Fibroblast of the conjunctiva (primary cell): ENCODE measurements around the gene BUD31.
"Not testable (repeated sequence)": the region's sequence is repeated elsewhere in the genome, so short reads cannot be mapped to it uniquely, and the experiment has no call there.

Source experiments
- DNase-seq: peaks from one replicate; pipeline ENCODE4 v3.0.0-alpha.2; 2010; ENCODE audit warnings: low read depth

Gene BUD31

DNA sequence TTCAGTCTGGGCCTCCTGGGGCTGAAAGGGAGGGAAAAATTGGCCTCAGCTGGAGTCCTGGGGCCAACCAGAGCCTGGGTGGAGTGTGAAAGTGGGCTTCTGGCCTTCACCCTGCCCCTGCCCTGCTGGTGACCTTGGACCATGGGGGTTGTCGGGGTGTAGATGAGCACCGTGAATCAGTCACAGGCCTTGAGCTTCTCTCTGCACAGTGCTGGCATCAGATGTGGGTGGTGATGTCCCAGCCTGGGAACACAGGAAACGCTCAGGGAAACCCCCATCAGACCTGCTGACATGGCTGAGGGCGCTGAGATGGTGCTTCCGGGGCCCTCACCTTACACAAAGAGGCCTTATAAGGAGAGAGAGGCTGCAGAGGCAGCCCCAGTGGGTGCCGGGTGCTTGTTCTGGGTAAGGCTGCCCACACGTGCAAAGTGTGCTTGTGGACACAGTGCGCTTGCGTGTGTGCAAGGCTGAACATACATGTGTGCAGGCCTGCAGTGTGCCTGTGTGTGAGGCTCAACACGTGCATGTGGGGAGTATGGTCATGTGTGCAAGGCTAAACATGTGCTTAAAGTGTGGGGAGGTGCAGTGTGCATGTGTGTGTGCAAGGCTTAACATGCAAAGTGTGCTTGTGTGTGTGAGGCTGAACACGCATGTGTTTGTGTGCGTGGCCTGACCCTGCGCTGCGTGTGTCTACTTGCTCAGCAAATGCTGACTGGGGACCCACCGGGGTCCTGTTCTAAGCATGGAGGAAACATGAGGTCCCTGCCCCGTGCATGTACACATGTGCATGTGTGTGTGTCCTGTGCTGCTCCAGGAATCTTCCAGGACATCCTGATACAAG, 27.7 kb upstream of the BUD31 start:
- no peak for DNase-seq

DNA sequence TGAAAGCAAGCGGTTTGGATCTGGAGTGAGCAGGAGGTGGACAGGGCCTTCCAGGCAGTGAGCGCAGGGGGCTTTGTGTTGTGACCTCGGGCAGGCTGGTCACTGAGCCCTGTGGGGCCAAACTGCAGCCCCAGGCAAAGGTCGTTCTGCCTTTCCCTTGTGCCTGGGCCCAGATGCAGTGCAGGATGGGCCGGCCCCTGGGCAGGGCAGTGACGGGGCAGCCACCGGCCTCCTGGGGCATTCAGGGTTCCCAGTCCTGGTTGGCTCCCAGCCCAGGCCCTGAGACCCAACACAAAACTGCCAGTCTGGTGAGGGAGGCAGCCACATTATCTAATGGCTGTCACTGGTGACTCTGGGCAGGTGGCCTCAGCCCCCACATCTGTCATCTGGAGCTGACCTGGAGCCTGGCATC, 27.1 kb upstream of the BUD31 start:
- no peak for DNase-seq

DNA sequence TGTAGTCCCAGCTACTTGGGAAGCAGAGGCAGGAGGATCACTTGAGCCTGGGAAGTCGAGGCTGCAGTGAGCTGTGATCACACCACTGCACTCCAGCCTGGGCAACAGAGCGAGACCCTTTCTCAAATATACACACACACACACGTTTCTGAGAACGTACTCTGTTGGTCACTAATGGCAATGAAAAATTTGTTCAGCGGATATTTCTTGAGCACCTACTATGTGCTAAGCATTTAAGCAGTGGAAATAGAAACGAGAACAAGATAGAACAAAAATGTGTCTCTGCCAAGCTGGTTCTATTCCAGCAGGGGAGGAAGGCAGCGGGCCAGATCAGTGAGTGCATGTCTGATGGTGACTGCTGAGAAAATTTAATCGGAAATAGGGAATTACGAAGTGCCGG, 25.6 kb upstream of the BUD31 start:
- no peak for DNase-seq

DNA sequence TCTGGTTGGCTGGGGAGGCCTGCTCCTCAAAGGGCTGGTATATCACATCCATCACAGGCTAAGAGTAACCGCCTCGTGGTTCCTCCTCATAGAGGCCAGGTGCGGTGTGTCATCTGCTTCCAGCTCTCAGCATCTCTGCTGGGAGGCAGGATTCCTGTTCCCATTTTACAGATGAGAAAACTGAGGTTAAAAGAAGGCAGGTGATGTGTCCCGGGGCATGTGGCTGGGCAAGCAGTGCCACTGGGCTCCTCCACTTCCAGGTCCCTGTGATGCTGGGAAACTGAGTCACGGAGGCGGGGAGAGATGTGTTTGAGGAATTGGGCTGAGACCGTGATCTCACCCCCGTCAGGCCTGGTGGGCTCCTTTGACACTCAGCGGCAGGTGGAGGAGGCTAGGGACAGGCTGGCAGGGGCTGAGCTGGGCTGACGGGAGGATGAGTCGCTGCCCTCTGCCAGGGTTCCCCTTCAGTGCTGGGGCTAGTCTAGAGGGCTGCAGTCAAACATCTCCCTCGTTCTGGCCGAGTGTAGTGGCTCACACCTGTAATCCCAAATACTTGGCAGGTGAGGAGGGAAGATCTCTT, 24.9 kb upstream of the BUD31 start:
- DNase-seq: no peak

DNA sequence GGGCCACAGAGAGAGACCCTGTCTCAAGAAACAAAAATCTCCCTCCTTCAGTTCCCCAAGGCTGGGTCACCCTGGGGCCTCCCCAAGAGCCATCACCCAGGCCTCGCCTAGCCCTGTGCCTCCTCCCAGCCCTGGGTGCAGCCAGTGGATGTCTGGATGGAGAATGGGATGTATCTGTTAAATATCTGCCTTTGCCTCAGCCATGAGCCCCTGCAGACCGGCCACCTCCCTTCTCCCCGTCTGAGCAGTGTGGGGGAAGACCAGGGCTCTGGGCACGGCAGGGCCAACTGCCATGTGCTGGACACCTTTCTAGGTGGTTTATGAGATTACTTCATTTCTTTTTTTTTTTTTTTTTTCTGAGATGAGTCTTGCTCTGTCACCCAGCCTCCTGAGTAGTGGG, 24.2 kb upstream of the BUD31 start:
- DNase-seq: no peak

DNA sequence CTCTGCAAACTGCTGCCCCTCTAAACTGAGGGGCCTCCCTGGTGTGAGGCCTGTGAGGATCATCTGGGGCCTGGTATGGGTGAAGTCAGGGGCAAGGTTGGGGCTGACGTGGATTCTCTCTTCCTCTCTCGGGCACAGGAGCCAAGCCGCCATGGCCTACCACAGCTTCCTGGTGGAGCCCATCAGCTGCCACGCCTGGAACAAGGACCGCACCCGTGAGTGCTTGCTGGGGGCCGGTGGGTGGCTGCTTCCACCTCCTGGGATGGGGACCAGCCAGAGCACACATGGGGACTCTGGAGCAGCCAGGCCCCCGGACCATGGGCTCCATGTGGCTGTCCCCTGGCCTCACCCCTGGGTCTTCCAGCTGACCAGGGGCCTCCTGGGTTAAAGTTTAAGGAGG, 23.2 kb upstream of the BUD31 start:
- no peak for DNase-seq

DNA sequence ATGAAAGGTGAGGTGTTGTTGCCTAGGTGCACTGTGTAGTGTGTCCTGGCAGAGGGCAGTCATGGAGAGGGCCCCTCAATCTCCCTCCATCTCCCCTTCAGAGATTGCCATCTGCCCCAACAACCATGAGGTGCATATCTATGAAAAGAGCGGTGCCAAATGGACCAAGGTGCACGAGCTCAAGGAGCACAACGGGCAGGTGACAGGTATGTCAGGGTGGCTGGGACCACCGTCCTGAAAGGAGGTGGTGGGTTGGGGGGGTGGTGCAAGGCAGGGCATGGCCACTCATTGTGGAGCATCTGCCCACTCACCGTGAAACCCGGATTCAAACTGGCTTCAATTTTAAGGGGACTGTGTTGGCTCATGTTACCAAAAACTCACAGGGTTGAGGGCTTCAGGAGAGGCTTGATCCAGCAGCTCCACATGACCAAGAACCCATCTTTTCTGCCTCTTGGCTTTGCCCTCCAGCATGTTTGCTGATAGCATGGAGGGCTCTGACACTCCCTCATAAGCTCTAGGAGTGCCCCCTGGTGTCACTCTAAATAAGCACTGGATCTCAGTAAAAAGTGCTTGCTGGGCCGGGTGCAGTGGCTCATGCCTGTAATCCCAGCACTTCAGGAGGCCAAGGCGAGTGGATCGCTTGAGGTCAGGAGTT, 22.1 kb upstream of the BUD31 start:
- DNase-seq: no peak

DNA sequence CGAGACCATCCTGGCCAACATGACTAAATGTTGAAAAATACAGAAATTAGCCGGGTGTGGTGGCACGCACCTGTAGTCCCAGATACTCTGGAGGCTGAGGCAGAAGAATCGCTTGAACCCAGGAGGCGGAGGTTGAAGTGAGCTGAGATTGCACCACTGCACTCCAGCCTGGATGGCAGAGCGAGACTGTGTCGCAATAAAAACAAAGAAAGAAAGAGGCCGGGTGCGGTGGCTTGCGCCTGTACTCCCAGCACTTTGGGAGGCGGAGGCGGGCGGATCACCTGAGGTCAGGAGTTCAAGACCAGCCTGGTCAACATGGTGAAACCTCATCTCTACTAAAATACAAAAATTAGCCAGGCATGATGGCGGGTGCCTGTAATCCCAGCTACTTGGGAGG, 21.5 kb upstream of the BUD31 start:
- DNase-seq: not testable (repeated sequence)

DNA sequence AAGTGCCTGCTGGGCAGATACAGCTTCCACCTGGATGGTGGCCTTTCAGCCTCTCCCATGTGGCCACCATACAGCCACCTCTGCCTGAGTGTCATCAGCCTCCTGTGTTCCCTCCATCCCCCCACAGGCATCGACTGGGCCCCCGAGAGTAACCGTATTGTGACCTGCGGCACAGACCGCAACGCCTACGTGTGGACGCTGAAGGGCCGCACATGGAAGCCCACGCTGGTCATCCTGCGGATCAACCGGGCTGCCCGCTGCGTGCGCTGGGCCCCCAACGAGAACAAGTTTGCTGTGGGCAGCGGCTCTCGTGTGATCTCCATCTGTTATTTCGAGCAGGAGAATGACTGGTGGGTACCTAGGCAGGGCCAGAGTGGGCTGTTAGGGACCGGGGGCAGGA, 20.9 kb upstream of the BUD31 start:
- no peak for DNase-seq

DNA sequence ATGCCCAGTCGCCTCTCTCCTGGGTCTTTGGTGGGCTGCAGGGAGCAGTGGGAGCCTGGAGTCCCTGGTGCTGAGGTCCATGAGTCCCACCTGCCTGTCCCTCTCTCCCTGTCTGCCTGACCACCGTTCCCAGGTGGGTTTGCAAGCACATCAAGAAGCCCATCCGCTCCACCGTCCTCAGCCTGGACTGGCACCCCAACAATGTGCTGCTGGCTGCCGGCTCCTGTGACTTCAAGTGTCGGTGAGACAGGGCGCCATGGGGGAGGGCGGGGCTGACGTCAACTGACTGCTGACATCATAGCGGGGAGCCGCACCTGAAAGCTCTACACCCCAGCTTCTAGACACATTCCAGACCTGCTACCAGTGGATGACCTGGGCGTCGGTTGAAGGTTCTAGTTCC, 19.0 kb upstream of the BUD31 start:
- DNase-seq: no peak

DNA sequence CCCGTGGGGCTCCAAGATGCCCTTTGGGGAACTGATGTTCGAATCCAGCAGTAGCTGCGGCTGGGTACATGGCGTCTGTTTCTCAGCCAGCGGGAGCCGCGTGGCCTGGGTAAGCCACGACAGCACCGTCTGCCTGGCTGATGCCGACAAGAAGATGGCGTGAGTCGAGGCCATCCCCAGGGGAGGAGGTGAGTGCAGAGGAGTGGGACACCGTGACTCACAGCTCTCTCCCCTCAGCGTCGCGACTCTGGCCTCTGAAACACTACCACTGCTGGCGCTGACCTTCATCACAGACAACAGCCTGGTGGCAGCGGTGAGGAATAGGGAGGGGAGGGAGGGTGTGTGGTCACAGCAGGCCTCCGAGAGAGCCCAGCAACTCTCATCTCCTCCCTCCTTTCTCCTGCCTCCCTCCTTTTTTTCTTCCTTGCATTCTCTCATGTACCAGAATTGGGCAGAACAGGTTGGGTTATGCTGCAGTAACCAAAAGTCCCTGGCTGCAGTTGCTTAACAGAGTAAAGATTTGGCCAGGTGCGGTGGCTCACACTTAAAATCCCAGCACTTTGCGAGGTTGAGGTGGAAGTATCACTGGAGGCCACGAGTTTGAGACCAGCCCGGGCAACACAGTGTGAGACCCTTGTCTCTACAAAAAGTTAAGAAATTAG, 17.7 kb upstream of the BUD31 start:
- DNase-seq: no peak

DNA sequence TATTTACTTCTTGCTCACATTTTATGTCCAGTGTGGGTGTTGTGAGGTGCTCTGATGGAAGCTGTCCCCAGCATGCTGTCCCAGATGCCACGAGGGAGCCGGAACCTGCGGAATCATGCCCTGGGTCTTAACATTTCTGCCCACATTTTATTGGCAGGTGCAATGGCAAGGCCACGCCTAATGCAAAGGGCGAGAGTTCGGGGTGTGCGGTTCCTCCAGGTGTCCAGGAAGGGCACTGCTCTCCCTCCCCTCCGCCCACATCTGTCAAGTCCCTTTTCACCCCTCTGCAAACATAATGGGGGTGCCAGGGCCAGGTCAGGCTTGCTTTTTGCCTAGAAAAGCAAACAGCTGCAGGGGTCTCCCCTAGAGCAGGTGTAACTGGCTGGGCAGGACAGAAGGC, 16.7 kb upstream of the BUD31 start:
- DNase-seq: no peak

DNA sequence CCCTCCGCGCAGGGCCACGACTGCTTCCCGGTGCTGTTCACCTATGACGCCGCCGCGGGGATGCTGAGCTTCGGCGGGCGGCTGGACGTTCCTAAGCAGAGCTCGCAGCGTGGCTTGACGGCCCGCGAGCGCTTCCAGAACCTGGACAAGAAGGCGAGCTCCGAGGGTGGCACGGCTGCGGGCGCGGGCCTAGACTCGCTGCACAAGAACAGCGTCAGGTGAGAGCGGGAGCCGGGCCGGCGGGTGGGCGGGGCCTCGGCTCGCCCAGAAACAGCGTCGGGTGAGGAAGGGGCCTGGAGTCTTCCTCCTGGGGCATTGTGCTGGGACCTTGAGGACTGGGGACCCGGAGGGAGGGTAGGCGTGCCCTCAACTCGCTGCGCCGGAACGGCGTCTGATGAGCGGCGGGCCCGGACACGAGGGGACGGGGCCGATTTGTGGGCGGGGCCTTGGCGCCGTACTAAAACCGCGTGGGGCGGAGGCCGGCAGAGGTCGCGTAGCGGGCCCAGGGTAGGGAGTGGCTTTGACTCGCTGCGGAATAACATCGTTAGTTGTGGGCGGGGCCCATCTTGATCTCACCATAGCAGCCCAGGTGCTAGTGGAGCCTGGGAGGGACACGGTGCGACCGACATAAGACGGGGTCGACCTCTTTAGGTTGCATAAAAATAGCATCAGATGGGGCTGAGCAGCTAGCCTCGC, 16.0 kb upstream of the BUD31 start:
- no peak for DNase-seq

DNA sequence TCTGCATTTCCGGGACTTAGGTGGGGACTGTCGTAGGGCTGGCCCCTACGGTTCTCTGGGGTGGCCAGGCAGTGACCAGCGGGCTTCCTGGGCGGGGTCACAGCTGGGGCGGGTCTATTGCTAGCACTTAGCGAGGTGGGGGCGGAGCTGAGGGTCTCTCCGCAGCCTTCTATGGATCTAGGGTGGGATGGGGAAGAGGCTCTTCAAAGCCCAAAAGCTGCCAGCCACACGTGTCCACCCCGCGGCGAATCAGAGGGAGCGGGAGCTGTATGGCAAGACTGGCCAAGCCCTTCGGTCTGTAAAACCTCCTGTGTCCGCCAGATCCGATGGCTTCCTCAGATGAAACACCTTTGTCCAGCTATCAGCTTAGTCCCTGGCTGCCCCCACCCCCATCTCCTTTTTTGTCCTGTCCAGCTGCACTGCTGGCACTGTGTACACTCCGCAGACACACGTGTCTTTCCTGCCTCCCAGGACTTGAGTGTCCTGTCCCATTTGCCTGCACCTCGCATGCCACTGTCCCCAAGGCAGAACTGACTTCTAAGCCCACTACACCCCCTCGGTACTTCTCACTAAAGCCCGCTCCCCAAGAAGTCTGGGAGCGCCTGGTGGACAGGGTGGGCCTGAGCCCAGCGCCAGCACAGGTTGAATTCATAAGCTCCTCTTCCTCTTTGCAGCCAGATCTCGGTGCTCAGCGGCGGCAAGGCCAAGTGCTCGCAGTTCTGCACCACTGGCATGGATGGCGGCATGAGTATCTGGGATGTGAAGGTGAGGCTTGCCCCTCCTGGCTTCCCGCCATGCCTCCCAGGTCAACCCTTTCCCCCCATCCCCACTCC, 15.2 kb upstream of the BUD31 start:
- no peak for DNase-seq

DNA sequence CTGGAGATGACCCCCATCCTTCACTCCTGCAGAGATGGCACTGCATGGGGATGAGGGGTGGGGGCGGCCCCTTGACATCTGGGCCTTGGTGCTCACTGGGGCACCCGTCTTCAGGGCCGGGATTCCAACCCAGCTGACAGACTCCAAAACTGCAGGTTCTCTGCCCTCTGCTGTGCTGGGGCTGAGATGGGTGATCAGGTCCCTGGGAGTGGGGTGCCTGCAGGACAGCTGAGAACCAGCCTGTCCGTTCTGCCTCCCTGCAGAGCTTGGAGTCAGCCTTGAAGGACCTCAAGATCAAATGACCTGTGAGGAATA, 14.6 kb upstream of the BUD31 start:
- no peak for DNase-seq

DNA sequence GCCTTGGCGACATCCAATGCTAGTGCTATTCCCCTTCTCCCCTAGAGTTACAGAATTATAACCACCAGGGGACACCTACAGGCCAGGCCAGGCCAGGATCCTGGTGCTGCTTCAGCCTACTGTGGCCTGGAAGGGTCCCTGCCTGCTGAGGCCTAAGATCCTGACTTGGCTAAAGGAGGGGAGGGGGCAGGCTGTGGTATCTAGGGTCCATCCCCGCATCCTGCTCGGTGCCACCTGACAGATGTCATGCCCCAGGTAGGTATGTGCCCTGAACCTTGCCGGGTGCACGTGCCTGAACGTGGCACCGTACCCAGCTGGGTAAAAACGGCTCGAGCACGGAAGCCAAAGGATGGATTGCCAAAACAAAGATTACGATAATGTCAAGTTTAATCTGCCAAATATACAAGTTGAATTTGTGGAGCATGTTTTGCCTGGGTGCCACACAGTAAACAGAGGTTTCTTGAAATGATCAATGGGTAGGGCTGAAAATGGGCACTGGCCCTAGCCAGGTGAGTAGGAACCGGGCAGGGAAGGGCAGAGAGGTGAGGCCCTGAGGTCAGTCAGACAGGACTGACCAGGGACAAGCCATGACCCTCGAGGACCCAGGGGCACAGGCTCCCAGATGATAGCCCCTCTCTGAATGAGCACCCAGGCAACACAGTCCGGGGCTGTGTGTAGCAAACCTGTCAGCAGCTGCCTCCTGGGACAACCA, 13.0 kb upstream of the BUD31 start:
- DNase-seq: no peak

DNA sequence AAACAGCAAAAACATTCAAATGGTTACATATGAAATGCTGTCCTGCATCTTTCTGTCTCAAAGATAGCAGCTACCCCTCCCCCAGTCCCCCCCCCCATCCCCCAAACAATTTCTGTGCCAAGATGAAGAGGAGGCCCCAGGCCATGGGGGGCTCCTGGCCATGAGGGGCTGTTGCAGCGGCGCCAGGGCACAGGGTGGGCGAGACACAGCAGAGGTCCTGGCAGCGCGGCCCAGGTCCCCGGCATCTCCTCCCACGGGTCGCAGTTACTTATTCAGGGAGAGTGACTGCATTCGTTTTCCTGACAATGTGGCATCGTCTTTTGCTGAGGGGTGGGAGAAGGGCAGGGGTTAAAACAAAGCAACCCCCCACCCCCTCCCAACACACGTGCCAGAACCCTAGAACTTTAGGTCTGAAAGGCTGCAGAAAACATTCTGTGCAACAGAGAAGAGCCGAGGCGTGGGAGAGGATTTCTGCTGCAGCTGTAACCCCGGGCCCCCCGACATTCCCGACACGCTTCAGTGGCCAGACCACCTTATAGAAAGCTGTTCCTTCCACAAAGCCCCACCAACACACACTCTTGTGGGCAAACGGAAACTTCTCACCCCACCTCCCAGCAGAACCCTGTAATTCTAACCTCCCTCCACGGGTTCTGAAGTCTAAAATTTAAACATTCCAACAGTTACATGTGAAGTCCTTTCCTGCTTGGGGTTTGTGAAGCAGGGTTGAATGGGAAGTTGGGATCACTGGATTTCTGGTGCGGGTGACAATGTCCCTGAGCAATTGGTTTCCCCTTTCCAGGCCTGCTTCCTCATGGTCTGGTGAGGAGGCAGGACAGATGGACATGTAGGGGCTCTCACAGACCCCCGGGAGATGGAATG, 12.1 kb upstream of the BUD31 start:
- DNase-seq: no peak

DNA sequence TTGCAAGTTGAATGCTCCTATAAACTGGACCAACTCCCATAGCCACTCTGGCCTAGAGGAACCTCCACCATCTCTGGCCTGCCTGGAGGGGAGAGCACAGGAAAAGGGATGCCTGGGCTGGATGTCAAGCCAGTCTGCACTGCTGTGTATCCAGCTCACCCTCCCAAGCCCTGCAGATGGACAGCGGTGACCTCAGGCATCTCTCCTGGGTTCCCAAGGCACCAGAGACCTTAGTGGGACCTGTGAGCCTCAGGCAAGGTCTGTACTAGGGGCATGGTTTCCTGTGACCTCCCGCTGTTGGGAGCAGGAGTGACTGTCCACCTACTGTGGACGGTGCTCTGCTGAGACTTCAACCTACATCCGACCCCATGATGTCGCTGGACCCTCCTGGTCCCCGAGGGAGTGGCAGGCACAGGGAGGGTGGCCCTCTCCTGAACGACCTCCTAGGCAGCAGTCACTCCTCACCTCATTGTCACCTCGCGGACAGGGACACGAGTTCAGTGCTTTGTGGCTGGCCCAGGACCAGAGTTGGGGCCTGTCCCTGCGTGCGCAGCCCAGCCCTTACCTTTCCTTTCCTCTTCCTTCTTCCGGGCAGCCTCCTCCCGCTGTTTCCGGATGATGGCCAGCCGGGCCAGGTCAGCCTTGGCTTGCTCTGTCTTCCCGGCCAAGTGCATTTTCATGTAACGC, 11.3 kb upstream of the BUD31 start:
- DNase-seq: no peak

DNA sequence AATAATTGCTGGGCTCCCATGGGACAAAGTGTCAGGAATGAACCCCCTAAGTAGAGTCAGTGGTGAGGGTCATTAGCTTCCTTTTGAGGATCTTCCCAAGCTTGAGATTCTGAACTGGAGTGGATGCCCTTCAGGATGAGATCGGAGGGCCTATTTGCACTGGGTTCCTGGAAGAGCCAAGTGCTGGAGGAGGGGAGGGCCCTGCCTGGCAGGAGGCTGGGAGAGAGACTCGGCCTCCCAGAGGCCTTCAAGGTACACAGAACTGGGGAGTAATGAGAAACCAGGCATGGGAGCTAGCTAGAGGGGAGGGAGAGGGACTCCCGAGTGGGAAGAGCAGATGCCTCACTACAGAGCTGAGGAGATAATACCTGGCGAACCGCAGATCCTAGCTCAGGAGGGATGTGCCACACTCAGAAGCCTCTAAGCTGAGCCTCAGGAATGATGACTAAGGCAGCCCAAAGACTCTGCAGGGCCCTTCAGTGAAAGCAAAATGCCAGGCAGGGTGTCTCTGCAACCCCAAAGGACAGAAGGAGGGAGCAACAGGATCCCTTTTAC, 9.8 kb upstream of the BUD31 start:
- no peak for DNase-seq
